HepG2 (cell line): ENCODE measurements around the gene MGA. TPM values are rescaled to one million over a fixed set of nuclear protein-coding genes. Genes with fewer than 3 reads are reported as not detected.

Experiments used
- EHMT2 ChIP-seq: fragments of 200-600 bp; sonication (generic); IDR thresholded peaks from 2 replicates; pipeline ENCODE4 v1.7.0; 2017; ENCODE audit warnings: antibody characterized with exemption, low read depth, low read length, borderline replicate concordance
- HOXA9 ChIP-seq: sonication (generic); formaldehyde crosslinking; IDR thresholded peaks from 2 replicates; pipeline ENCODE4 v1.8.1; 2022; ENCODE audit warnings: missing genetic modification reagents, mild to moderate bottlenecking, moderate library complexity, borderline replicate concordance
- IKZF4 ChIP-seq: sonication (generic); formaldehyde crosslinking; IDR thresholded peaks from 2 replicates; pipeline ENCODE4 v1.5.1; 2020; ENCODE audit warnings: borderline replicate concordance, mild to moderate bottlenecking, low read depth, missing genetic modification reagents; ENCODE audit errors: not compliant biosample characterization
- KLF16 ChIP-seq, 2 experiments: sonication (generic) in 1 of 2; formaldehyde crosslinking in 1 of 2; IDR thresholded peaks; 2 replicates each; pipeline versions ENCODE4 v1.6.1 to v1.8.0; 2016 to 2023; ENCODE audit warnings: missing genetic modification reagents in 2 of 2, missing compliant biosample characterization in 1 of 2
- LBX2 ChIP-seq: sonication (generic); formaldehyde crosslinking; IDR thresholded peaks from 2 replicates; pipeline ENCODE4 v1.5.0; 2020; ENCODE audit warnings: missing genetic modification reagents, mild to moderate bottlenecking, borderline replicate concordance
- MYPOP ChIP-seq: sonication (generic); formaldehyde crosslinking; IDR thresholded peaks from 2 replicates; pipeline ENCODE4 v1.8.1; 2023; ENCODE audit warnings: mild to moderate bottlenecking, moderate library complexity, missing genetic modification reagents
- RBM39 ChIP-seq: fragments of 200-400 bp; formaldehyde crosslinking; IDR thresholded peaks from one replicate; pipeline ENCODE4 v1.6.1; 2018; ENCODE audit warnings: antibody characterized with exemption, mild to moderate bottlenecking, low read depth, low read length; ENCODE audit not compliant: poor library complexity, severe bottlenecking
- SRF ChIP-seq: IDR thresholded peaks from 2 replicates; pipeline ENCODE4 v1.6.1; 2011; ENCODE audit warnings: mild to moderate bottlenecking, low read depth, low read length, moderate library complexity
- ZBTB34 ChIP-seq: sonication (generic); formaldehyde crosslinking; IDR thresholded peaks from 2 replicates; pipeline ENCODE4 v1.8.0; 2022; ENCODE audit warnings: mild to moderate bottlenecking, missing genetic modification reagents
- ZNF713 ChIP-seq: sonication (generic); formaldehyde crosslinking; IDR thresholded peaks from 2 replicates; pipeline ENCODE4 v1.4.0; 2020; ENCODE audit warnings: mild to moderate bottlenecking, missing genetic modification reagents
- ZNF761 ChIP-seq: sonication (generic); formaldehyde crosslinking; conservative IDR thresholded peaks from 2 replicates; pipeline ENCODE4 v1.4.0; 2020; ENCODE audit warnings: mild to moderate bottlenecking, missing genetic modification reagents
- ZUFSP ChIP-seq: sonication (generic); formaldehyde crosslinking; IDR thresholded peaks from 2 replicates; pipeline ENCODE4 v1.9.0; 2021; ENCODE audit warnings: missing genetic modification reagents, mild to moderate bottlenecking, borderline replicate concordance
- polyA plus RNA-seq, 8 experiments: library from polyadenylated mRNA; depleted of rRNA in 3 of 8; stranded (reverse) in 7 of 8; unstranded in 1 of 8; fragments of >200 nt; fragmentation: Illumina TruSeq in 4 of 8; extraction: Trizol in 4 of 8; gene quantifications; 2 replicates each; pipeline versions ENCODE4 v1.2.1 to v1.2.3, GENCODE V29; 2011 to 2016; ENCODE audit warnings: low read depth in 4 of 8, missing spikeins in 1 of 8, mixed read lengths in 1 of 8; ENCODE audit not compliant: insufficient read depth in 1 of 8
- total RNA-seq, 5 experiments: library from RNA; depleted of rRNA; stranded (reverse); fragments of >200 nt; fragmentation: Illumina TruSeq; extraction: Trizol; gene quantifications; 2 replicates each; pipeline ENCODE4 v1.2.3, GENCODE V29; 2016; ENCODE audit warnings: low read depth in 1 of 5
- TF ChIP-seq, protein P1 (sequence below): IDR thresholded peaks from 2 replicates; pipeline ENCODE4 v1.6.1; 2016; ENCODE audit warnings: missing compliant biosample characterization, missing genetic modification reagents, borderline replicate concordance
- TF ChIP-seq, protein P2 (sequence below): sonication (generic); formaldehyde crosslinking; conservative IDR thresholded peaks from 2 replicates; pipeline ENCODE4 v1.5.0; 2020; ENCODE audit warnings: missing genetic modification reagents

Gene MGA
- total and polyA plus RNA-seq, 2 of the 13 experiments (the other 11 are each of a cell fraction or from before 2014, with no cell fraction given): 5.3 to 59.0 TPM

GRCh38 chr15:41621200-41622193 lies 38.7 kb upstream of the MGA start (continued):
- TF ChIP-seq IKZF4 (CRISPR knock-in tag) (peak; percentile 98), RBM39 (no peak), EHMT2 (no peak), SRF (no peak), LBX2 (CRISPR knock-in tag) (peak; percentile 96), ZNF713 (CRISPR knock-in tag) (no peak), HOXA9 (CRISPR knock-in tag) (peak; percentile 98), ZUFSP (CRISPR knock-in tag) (no peak), MYPOP (CRISPR knock-in tag) (peak; percentile 97), KLF16 (CRISPR knock-in tag; IDR thresholded peaks at IDR 0.05) (peak; percentile 96), ZBTB34 (CRISPR knock-in tag) (peak; percentile 73), ZNF761 (CRISPR knock-in tag) (peak; percentile 95)
- TF ChIP-seq, protein P1, sequence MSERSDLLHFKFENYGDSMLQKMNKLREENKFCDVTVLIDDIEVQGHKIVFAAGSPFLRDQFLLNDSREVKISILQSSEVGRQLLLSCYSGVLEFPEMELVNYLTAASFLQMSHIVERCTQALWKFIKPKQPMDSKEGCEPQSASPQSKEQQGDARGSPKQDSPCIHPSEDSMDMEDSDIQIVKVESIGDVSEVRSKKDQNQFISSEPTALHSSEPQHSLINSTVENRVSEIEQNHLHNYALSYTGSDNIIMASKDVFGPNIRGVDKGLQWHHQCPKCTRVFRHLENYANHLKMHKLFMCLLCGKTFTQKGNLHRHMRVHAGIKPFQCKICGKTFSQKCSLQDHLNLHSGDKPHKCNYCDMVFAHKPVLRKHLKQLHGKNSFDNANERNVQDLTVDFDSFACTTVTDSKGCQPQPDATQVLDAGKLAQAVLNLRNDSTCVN (CRISPR knock-in tag): peak; percentile 90
- TF ChIP-seq, protein P2, sequence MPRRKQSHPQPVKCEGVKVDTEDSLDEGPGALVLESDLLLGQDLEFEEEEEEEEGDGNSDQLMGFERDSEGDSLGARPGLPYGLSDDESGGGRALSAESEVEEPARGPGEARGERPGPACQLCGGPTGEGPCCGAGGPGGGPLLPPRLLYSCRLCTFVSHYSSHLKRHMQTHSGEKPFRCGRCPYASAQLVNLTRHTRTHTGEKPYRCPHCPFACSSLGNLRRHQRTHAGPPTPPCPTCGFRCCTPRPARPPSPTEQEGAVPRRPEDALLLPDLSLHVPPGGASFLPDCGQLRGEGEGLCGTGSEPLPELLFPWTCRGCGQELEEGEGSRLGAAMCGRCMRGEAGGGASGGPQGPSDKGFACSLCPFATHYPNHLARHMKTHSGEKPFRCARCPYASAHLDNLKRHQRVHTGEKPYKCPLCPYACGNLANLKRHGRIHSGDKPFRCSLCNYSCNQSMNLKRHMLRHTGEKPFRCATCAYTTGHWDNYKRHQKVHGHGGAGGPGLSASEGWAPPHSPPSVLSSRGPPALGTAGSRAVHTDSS (CRISPR knock-in tag): no peak
